A172 (cell line): ENCODE data around the gene SERPINB10. TPM values are rescaled to one million over a fixed set of nuclear protein-coding genes. Genes with fewer than 3 reads are reported as not detected.
A peak's percentile ranks its signal among the peaks of the same experiment; 100 is the strongest.

ENCODE experiments used
- DNase-seq: peaks from one replicate; pipeline ENCODE4 v3.0.0-alpha.2; 2015; ENCODE audit warnings: low spot score
- total RNA-seq: library from RNA; depleted of rRNA; stranded (reverse); fragments of >200 nt; shearing (Covaris generic); gene quantifications from 2 replicates; pipeline ENCODE4 v1.2.3, GENCODE V29; 2014

The SERPINB10 gene
- total RNA-seq, 1 experiment from 2014 or later: not detected

- no peak for DNase-seq
Observed at GRCh38 chr18:63947051-63947790, 39.5 kb downstream of the SERPINB10 start.

- peak; percentile 8 for DNase-seq
Observed at GRCh38 chr18:63949068-63949737, 41.4 kb downstream of the SERPINB10 start, which contains the start of gene HMSD. Gene HMSD (plus strand): TSS chr18:63949301. CDS start chr18:63953456, 4,155 bp downstream.

GRCh38 chr18:63951302-63951705, 43.5 kb downstream of the SERPINB10 start:
- DNase-seq: no peak

GRCh38 chr18:63953811-63954210, 46.1 kb downstream of the SERPINB10 start:
- DNase-seq: no peak

- no peak for DNase-seq
Observed at GRCh38 chr18:63956755-63957154, 49.0 kb downstream of the SERPINB10 start.

- no peak for DNase-seq
Observed at GRCh38 chr18:63960891-63961290, 53.1 kb downstream of the SERPINB10 start.

GRCh38 chr18:63961435-63961980, 53.8 kb downstream of the SERPINB10 start:
- no peak for DNase-seq

- DNase-seq: no peak
Observed at GRCh38 chr18:63962137-63962536, 54.4 kb downstream of the SERPINB10 start.

- peak; percentile 43 for DNase-seq
Observed at GRCh38 chr18:63963615-63964256, 56.0 kb downstream of the SERPINB10 start.

GRCh38 chr18:63964908-63965307, 57.1 kb downstream of the SERPINB10 start:
- DNase-seq: no peak

GRCh38 chr18:63965716-63966330, 58.1 kb downstream of the SERPINB10 start:
- DNase-seq: no peak

- peak; percentile 84 for DNase-seq
Observed at GRCh38 chr18:63969942-63970808, 62.4 kb downstream of the SERPINB10 start, which contains the start of gene SERPINB8. Gene SERPINB8 (plus strand): TSS chr18:63970081. CDS start chr18:63978309, 8,228 bp downstream.

- DNase-seq: peak; percentile 26
Observed at GRCh38 chr18:63970809-63971205, 63.0 kb downstream of the SERPINB10 start.

- DNase-seq: no peak
Observed at GRCh38 chr18:63971320-63972001, 63.7 kb downstream of the SERPINB10 start.

GRCh38 chr18:63972002-63972376, 64.2 kb downstream of the SERPINB10 start:
- DNase-seq: no peak

GRCh38 chr18:63974991-63975390, 67.2 kb downstream of the SERPINB10 start:
- DNase-seq: no peak

GRCh38 chr18:63975628-63976027, 67.9 kb downstream of the SERPINB10 start:
- no peak for DNase-seq

GRCh38 chr18:63977040-63977439, 69.3 kb downstream of the SERPINB10 start:
- no peak for DNase-seq

- DNase-seq: peak; percentile 17
Observed at GRCh38 chr18:63979409-63979920, 71.7 kb downstream of the SERPINB10 start.

GRCh38 chr18:63980027-63980426, 72.3 kb downstream of the SERPINB10 start:
- DNase-seq: no peak
